NCI-H128 (cell line): ENCODE measurements around the gene SMG6.

Source experiments
- DNase-seq: peaks from one replicate; lab custom pipeline; 2025; ENCODE audit not compliant: unreplicated experiment; lab: John Stamatoyannopoulos, UW

Gene SMG6

DNA sequence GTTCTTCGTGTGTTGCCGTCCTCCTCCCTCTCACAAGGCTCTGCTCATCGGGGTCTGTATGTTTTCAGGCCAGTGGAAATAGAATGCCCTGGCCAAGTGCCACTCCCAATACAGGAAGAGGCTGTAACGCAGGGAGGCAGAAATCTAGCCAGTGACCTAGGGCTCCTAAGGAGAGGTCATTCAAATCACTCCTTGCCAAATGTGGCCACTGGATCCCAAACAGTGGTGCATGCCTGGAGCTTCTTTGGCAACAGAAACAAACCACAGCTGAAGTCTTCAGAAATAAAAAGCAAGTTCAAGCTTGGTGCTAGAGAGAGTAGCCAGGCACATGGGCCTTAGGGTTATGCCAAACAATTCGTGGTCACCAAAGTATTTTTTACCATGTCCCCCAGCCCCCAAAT, 66.1 kb downstream of the SMG6 start:
- DNase-seq, result no peak

- no peak for DNase-seq
These were observed 67.7 kb downstream of the SMG6 start for GRCh38 chr17:2235792-2236366.

DNA sequence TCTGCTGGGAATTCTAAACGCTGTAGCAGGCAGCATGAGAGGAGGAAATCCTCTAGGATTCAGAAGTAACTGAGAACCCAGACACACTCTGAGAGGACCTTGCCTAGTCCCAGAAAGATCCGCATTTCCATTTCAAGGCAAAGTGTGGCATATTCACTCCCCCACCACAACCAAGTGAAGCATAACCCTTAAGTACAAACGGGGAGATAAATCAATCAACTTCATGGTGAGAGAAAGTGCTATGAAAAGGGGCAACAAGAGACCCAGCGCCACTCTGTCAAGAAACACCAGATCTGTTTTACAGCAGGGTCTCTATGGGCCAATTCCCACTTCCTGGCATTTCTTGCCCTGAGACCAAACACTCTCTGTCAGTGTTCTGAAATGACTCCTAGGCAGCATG, 68.3 kb downstream of the SMG6 start:
- DNase-seq, result no peak

DNA sequence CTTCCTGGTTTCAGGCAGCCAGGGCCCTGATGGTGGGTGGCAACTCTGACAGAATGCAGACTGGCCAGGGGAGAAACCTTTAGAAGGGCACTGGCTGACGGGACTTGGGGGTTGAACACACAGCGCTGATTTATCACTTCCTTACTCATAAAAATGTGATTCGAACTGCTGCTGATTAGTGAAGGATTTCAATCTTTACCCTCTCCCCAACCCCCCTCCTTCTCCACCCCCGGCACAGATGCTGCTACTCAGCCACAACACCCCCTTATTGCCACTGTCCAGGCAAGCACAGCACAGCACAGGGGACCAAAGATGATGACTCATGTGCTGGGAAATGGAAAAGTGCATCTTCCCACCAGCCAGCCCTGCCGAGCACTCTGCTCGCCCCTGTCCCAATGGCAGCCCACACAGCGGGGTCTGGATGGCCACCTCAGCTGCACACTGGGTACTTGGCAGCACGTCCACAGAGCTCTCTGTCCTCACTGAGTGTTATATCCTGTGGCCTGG, 70.1 kb downstream of the SMG6 start:
- no peak for DNase-seq

GRCh38 chr17:2232244-2232638, 71.3 kb downstream of the SMG6 start:
- no peak for DNase-seq

DNA sequence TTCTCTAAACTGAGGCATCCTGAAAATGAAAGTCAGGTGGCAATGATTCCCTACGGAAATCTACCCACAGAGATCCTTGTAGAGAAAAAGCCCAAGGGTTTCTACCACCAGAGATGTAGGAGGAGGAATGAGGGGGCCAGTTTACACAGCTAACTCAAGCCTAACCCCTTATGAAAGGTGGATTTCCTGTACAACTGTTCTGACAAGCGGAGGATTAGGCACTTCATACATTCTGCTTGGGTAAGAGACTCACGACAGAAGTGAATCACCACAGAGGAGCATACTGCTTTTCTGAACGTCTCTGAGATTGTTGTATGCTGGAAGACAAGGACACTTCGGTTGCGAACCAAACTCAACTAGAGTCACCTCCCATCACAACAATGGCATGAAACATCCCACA, 72.7 kb downstream of the SMG6 start:
- DNase-seq, result no peak

DNA sequence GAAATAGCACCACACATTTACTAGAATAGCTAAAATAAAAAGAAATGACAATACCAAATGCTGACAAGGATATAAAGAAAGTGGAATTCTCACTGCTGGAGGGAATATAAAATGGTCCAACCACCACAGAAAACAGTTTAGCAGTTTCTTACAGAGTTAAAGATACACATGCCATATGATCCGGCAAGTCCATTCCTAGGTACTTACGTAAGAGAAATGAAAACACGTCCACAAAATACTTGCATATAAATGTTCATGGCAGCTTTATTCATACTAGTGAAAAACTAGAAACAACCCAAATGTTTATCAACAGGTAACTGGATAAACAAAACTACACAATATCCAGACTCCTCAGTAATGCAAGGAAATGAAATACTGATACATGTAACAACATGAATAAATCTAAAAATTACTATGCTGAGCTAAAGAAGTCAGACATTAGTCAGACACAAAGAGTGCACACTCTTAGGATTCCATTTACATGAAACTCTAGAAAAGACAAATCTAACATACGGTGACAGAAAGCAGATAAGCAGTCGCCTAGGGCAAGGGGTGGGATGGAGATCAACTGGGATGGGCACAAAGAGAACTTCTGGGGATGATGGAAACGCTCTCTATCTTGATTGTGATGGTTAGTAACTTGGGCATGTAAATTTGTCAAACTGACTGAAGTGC, 76.4 kb downstream of the SMG6 start:
- DNase-seq, result no peak

- DNase-seq, result no peak
These were observed 80.0 kb downstream of the SMG6 start for GRCh38 chr17:2223617-2223927.

DNA sequence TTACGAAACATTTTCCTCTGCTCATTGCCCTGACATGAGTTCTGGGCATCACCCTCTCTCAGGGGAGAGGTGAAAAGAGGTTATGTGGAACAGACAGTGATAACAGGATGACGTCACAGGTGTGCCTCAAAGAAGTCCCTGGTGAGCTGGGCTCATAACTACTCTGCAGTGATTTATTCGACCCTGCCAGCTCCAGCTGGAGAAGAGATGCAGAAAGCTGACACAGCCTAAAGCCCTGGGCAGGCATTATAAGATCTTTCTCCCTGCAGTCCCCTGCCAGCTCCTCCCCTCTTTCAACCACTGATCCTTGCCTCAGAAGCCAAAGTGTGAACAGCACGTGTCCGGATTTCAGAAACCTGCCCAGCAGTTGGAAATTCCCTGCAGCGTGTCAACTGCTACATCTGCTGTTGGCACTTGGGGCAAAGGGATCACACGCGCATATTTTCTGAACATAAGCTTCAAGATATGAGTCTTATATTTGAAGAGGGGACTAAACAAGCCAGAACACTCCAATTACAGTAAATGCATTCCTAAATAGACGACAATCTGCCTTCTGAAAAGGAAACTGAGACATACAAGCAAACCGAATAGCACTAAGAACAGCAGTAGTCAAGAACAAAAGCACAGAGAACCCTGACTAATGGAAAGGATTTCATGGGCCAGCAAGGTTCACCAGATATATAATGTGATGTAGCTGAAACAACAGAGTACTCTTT, 80.5 kb downstream of the SMG6 start:
- DNase-seq, result no peak

DNA sequence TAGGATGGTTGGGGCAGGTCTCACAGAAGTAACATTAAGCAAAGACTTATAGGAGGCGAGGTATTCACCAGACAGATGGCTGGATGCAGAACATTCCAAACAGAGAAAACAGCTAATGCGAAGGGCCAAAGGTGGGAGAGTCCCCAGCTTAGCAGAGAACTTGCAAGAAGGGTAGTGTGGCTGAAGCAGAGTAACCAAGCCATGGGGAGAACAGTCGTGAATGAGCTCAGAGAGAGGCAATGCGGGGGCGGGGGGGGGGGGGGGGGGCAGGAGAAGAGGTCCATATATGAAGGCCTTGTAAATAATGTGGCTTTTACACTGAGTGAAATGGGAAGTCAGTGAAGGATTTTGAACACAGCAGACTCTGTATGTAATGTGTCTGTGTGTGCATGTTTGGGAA, 81.3 kb downstream of the SMG6 start:
- DNase-seq, result no peak

DNA sequence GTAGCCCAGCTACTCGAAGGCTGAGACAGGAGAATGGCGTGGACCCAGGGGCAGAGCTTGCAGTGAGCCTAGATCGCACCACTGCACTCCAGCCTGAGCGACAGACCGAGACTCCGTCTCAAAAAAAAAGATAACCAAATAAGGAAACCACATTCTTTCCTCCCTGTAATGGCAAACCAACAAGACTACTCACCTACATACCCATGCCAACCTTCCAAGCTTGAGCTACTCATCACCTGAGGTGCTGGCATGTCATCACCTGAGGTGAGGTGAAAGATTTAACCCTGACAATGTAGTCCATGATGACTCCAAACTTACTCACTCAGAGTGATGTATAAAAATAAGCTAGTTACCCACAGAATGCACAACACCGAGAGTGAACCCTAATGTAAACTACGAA, 85.2 kb downstream of the SMG6 start:
- no peak for DNase-seq

DNA sequence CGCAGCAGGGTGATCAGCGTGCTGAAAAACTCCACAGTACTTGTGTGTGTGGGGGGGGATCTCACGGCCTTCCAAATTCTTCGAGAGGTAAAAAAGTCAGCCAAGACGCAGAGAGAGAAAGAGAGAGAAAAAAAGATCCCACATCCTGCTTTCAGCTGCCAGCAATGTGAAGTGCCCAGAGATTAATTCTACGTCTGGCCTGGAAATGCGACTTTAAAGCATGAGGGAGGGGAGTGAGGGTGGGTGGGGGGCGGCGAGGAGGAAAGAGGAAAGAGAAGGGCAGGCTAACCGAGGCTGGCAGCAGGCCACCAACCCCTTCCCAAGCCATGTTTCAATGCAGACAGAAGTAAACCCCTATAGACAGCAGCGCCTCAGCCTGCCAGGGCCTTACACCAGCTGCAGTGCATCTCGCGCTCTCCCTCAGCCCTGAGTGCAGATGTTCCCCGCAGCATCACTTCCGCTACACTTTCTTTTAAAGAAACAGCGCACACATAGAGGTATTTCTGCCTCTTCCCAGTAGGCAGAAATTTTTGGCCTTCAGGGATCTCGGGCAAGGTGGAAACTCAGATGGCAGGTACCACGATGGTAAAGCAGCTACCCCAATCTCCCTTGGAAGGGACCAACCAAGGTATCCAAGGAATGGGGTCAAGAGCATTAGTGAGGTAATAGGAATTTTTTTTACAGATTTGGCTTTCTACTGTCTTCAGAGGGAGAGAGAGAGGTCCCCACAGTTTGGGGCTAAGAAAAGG, 87.8 kb downstream of the SMG6 start:
- DNase-seq, result no peak

GRCh38 chr17:2214929-2215615, 88.5 kb downstream of the SMG6 start:
- no peak for DNase-seq

- no peak for DNase-seq
These were observed 89.3 kb downstream of the SMG6 start for GRCh38 chr17:2214047-2214928.

DNA sequence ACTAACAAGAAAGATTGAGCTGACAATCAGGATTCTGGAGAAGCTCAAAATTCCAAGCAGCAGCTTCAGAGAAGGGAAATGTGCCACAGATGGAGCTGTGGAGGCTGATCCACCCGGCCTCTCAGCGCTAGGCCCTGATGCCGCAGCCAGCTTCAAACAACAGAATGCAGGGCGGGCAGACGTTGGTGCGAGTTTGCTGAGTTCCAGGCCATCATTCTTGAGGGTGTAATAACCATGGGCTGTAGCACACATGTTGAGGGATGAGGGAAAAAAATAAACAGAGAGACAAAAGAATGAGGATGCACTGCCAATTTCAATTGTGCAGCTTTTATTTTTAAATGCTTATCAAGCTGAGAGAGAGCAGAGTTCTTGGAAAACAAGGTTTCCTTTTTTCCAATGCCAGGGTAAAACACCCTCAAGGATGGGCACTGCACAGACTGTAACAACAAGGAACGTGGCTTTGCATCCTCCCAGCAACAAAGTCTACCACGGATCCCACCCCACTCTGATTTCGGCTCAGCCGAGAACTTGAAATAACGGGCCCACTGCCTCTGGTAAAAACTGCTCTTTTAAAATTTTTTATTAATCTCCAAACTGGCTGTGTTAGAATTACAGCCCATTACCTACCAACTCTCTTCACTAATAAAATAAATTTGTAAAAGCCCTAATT, 90.2 kb downstream of the SMG6 start:
- no peak for DNase-seq

- no peak for DNase-seq
These were observed 91.1 kb downstream of the SMG6 start for GRCh38 chr17:2212400-2212981.

- DNase-seq, result no peak
These were observed 91.8 kb downstream of the SMG6 start for GRCh38 chr17:2211661-2212399.

DNA sequence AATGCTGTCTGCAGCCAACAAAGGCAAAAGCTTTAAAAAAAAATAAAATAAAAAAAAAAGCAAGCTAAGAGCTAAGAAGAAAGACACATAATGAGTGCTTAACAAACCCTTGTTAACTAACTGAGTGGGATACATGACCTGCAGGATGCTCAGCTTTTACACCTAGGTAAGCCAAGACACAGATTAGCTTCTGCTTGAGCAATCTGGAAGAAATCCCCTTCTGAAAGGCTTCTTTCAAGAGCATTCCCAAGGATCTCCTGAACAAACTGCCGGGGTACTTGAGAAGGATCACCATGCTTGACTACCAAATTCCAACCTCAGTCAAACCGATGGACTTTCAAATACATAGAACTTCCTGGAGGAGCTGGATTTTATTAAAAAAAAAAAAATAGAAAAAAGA, 92.9 kb downstream of the SMG6 start:
- no peak for DNase-seq
